ENCODE measurements around the gene CELSR1.

Gene CELSR1

DNA sequence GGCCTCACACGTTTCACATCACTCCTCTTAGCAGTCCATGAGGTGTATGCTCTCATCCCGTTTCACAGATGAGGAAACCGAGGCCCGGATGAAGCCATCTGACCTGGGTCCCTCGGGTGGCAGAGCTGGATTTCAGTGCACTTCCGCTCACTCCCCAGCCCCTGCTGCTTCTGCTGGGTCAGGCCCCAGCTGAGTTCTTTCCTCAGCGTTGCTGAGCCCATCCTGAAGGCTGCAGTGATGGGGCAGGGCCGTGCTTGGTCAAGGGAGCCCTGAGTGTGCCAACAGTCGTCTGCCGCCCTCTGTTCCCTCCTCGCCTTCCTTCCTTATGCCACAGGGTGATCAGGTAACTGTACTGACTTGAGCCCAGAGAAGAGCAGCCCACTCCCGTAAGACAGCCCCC lies 189.8 kb downstream of the CELSR1 start:
- TF ChIP-seq, protein P1, sequence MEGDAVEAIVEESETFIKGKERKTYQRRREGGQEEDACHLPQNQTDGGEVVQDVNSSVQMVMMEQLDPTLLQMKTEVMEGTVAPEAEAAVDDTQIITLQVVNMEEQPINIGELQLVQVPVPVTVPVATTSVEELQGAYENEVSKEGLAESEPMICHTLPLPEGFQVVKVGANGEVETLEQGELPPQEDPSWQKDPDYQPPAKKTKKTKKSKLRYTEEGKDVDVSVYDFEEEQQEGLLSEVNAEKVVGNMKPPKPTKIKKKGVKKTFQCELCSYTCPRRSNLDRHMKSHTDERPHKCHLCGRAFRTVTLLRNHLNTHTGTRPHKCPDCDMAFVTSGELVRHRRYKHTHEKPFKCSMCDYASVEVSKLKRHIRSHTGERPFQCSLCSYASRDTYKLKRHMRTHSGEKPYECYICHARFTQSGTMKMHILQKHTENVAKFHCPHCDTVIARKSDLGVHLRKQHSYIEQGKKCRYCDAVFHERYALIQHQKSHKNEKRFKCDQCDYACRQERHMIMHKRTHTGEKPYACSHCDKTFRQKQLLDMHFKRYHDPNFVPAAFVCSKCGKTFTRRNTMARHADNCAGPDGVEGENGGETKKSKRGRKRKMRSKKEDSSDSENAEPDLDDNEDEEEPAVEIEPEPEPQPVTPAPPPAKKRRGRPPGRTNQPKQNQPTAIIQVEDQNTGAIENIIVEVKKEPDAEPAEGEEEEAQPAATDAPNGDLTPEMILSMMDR (IDR thresholded peaks at IDR 0.05; ENCODE audit: borderline replicate concordance, insufficient read depth, low read depth, low read length), result no peak
- H3K4me3 ChIP-seq (ENCODE audit: low read depth, low read length), result no peak overlapping the region

- TF ChIP-seq, protein P1 (IDR thresholded peaks at IDR 0.05; ENCODE audit: borderline replicate concordance, insufficient read depth, low read depth, low read length), result no peak
- no peak overlapping the region for H3K4me3 ChIP-seq (ENCODE audit: low read depth, low read length)
Measured at GRCh38 chr22:46346680-46347405, 190.6 kb downstream of the CELSR1 start.

DNA sequence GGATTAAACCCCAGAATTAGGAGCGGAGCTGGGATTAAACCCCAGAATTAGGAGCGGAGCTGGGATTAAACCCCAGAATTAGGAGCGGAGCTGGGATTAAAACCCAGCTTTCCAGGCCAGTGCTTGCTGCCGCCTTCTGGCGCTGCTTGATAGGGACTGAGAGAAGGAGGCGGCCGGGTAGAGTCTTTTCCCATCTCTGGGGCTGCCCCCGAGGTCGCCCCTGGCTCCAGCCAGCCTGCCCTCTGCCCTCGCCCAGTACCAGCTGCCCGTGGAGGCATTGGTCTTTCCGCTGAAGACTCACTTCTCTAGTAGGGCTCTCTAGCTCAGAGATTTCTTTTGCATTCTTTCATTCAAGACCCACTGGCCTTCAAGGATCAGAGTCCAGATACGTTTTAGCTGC lies 196.7 kb downstream of the CELSR1 start:
- TF ChIP-seq, protein P1 (IDR thresholded peaks at IDR 0.05; ENCODE audit: borderline replicate concordance, insufficient read depth, low read depth, low read length), result no peak
- no peak overlapping the region for H3K4me3 ChIP-seq (ENCODE audit: low read depth, low read length)

- TF ChIP-seq, protein P1 (IDR thresholded peaks at IDR 0.05; ENCODE audit: borderline replicate concordance, insufficient read depth, low read depth, low read length), result no peak
- H3K4me3 ChIP-seq (ENCODE audit: low read depth, low read length), result no peak overlapping the region
Measured at GRCh38 chr22:46339956-46340355, 197.5 kb downstream of the CELSR1 start.

DNA sequence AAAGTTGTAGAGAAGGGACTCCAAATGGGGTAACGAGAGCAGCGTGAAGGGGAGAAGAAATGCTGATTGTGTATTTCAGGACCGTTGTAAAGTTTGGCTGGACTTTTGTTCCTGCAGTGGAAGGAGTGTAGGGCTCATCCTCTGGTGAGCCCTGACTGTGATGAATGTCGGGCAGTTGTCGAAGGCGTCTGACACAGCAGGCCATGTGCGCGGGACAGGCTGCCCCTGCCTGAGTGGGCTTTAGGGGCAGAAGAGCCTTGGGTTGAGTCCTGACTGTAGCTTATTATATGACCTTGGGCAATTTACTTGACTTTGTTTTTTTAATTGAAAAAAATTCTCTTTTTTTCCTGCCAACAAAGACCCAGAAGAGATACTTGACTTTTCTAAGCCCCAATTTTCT lies 198.8 kb downstream of the CELSR1 start:
- no peak overlapping the region for H3K4me3 ChIP-seq (ENCODE audit: low read depth, low read length)
- TF ChIP-seq, protein P1 (IDR thresholded peaks at IDR 0.05; ENCODE audit: borderline replicate concordance, insufficient read depth, low read depth, low read length), result no peak

DNA sequence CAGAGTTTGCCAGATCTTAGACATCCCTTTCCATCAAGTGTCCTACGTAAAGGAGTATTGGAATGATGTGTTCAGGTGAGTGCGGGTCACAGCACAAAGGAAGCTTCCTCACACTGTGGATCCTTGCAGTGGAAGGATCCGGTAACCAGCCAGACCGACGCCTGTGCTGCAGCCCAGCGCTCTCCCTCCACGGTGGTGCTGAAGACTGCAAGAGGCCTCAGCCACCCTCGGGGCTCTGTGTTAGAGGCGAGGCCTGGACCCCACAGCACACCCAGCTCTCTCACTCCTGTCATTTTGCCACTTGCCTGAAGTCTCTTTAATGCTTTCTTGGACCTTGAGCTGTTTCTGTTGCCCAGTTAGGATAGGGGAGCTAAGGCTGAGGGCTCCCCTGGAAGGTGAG lies 199.6 kb downstream of the CELSR1 start:
- TF ChIP-seq, protein P1 (IDR thresholded peaks at IDR 0.05; ENCODE audit: borderline replicate concordance, insufficient read depth, low read depth, low read length), result no peak
- no peak overlapping the region for H3K4me3 ChIP-seq (ENCODE audit: low read depth, low read length)
